ENCODE results near the gene SMCHD1. TPM values are rescaled to one million over a fixed set of nuclear protein-coding genes. Genes with fewer than 3 reads are reported as not detected.
"Not testable (repeated sequence)": the region's sequence is repeated elsewhere in the genome, so short reads cannot be mapped to it uniquely, and the experiment has no call there.

The SMCHD1 gene
- total RNA-seq, 1 donor from 2014 or later: 98.6 TPM

GRCh38 chr18:2746274-2746673 is 90.7 kb downstream of the SMCHD1 start:
- no peak for DNase-seq (ENCODE audit: low spot score)
- no peaks in the 10 kb centered on the region for H3K27me3 Mint-ChIP-seq (ENCODE audit: insufficient read depth)
- intact Hi-C loops (cut with micrococcal nuclease): loop anchor here (2.0 kb wide), 1 partner anchor 13 kb away; no protein-coding TSS in a partner anchor
- peaks cover 21% of the 10 kb centered on the region for H3K4me1 Mint-ChIP-seq (ENCODE audit: low read depth)
- H3K27ac Mint-ChIP-seq: no peak overlapping the region
- no peak overlapping the region for H3K4me3 Mint-ChIP-seq
- no peaks in the 10 kb centered on the region for H3K9me3 Mint-ChIP-seq
- H3K36me3 Mint-ChIP-seq (ENCODE audit: low read depth): peaks cover 51% of the 10 kb centered on the region

- Mint-ChIP-seq H3K36me3 (ENCODE audit: low read depth) (peaks cover 31% of the 10 kb centered on the region), H3K27ac (peak overlapping the region; percentile 5), H3K4me3 (no peak overlapping the region), H3K27me3 (ENCODE audit: insufficient read depth) (no peaks in the 10 kb centered on the region), H3K9me3 (no peaks in the 10 kb centered on the region), H3K4me1 (ENCODE audit: low read depth) (peaks cover 14% of the 10 kb centered on the region)
- no peak for DNase-seq (ENCODE audit: low spot score)
- intact Hi-C loops (cut with micrococcal nuclease): no loop called here
These were observed 102.8 kb downstream of the SMCHD1 start for GRCh38 chr18:2758309-2758708.

- intact Hi-C loops (cut with micrococcal nuclease): loop anchor here (5.0 kb wide), 1 partner anchor 473 kb away; the partner anchor contains the start of gene MYL12A
These were observed 119.1 kb downstream of the SMCHD1 start for GRCh38 chr18:2774669-2775068.

GRCh38 chr18:2776601-2777000 is 121.1 kb downstream of the SMCHD1 start:
- H3K9me3 Mint-ChIP-seq: no peaks in the 10 kb centered on the region
- H3K36me3 Mint-ChIP-seq (ENCODE audit: low read depth): peaks cover 53% of the 10 kb centered on the region
- H3K4me1 Mint-ChIP-seq (ENCODE audit: low read depth): peaks cover 12% of the 10 kb centered on the region
- no peak for DNase-seq (ENCODE audit: low spot score)
- no peaks in the 10 kb centered on the region for H3K27me3 Mint-ChIP-seq (ENCODE audit: insufficient read depth)
- no peak overlapping the region for H3K27ac Mint-ChIP-seq
- no peak overlapping the region for H3K4me3 Mint-ChIP-seq
- intact Hi-C loops (cut with micrococcal nuclease): no loop called here

More at GRCh38 chr18:2774669-2775068, 119.1 kb downstream of the SMCHD1 start:
- Mint-ChIP-seq H3K27me3 (ENCODE audit: insufficient read depth) (no peaks in the 10 kb centered on the region), H3K4me3 (no peak overlapping the region), H3K36me3 (ENCODE audit: low read depth) (peaks cover 54% of the 10 kb centered on the region), H3K27ac (no peak overlapping the region), H3K9me3 (no peaks in the 10 kb centered on the region), H3K4me1 (ENCODE audit: low read depth) (peaks cover 14% of the 10 kb centered on the region)
- DNase-seq (ENCODE audit: low spot score): no peak

- Mint-ChIP-seq H3K9me3 (no peaks in the 10 kb centered on the region), H3K4me1 (ENCODE audit: low read depth) (peaks cover 12% of the 10 kb centered on the region), H3K27me3 (ENCODE audit: insufficient read depth) (no peaks in the 10 kb centered on the region), H3K27ac (peak overlapping the region; percentile 49), H3K4me3 (no peak overlapping the region), H3K36me3 (ENCODE audit: low read depth) (peaks cover 53% of the 10 kb centered on the region)
- intact Hi-C loops (cut with micrococcal nuclease): no loop called here
- DNase-seq (ENCODE audit: low spot score): no peak
These were observed 121.7 kb downstream of the SMCHD1 start for GRCh38 chr18:2777241-2777640.

- Mint-ChIP-seq H3K9me3 (no peaks in the 10 kb centered on the region), H3K36me3 (ENCODE audit: low read depth) (peaks cover 50% of the 10 kb centered on the region), H3K27me3 (ENCODE audit: insufficient read depth) (no peaks in the 10 kb centered on the region), H3K27ac (no peak overlapping the region), H3K4me1 (ENCODE audit: low read depth) (peaks cover 12% of the 10 kb centered on the region), H3K4me3 (no peak overlapping the region)
- DNase-seq (ENCODE audit: low spot score): no peak
- intact Hi-C loops (cut with micrococcal nuclease): loop anchor here (5.0 kb wide), 1 partner anchor 43 kb away; no protein-coding TSS in a partner anchor
These were observed 125.2 kb downstream of the SMCHD1 start for GRCh38 chr18:2780750-2781149.

GRCh38 chr18:2787225-2787624 is 131.7 kb downstream of the SMCHD1 start:
- H3K9me3 Mint-ChIP-seq: no peaks in the 10 kb centered on the region
- intact Hi-C loops (cut with micrococcal nuclease): no loop called here
- no peak for DNase-seq (ENCODE audit: low spot score)
- H3K27ac Mint-ChIP-seq: peak overlapping the region; percentile 41
- no peaks in the 10 kb centered on the region for H3K4me1 Mint-ChIP-seq (ENCODE audit: low read depth)
- H3K27me3 Mint-ChIP-seq (ENCODE audit: insufficient read depth): no peaks in the 10 kb centered on the region
- peaks cover 37% of the 10 kb centered on the region for H3K36me3 Mint-ChIP-seq (ENCODE audit: low read depth)
- no peak overlapping the region for H3K4me3 Mint-ChIP-seq

- peaks cover 6% of the 10 kb centered on the region for H3K4me1 Mint-ChIP-seq (ENCODE audit: low read depth)
- H3K27ac Mint-ChIP-seq: no peak overlapping the region
- no peaks in the 10 kb centered on the region for H3K9me3 Mint-ChIP-seq
- DNase-seq (ENCODE audit: low spot score): no peak
- H3K27me3 Mint-ChIP-seq (ENCODE audit: insufficient read depth): no peaks in the 10 kb centered on the region
- no peak overlapping the region for H3K4me3 Mint-ChIP-seq
- H3K36me3 Mint-ChIP-seq (ENCODE audit: low read depth): peaks cover 35% of the 10 kb centered on the region
- intact Hi-C loops (cut with micrococcal nuclease): no loop called here
These were observed 136.9 kb downstream of the SMCHD1 start for GRCh38 chr18:2792395-2792794.

- H3K9me3 Mint-ChIP-seq: no peaks in the 10 kb centered on the region
- intact Hi-C loops (cut with micrococcal nuclease): no loop called here
- no peak overlapping the region for H3K4me3 Mint-ChIP-seq
- H3K27ac Mint-ChIP-seq: peak overlapping the region; percentile 23
- DNase-seq (ENCODE audit: low spot score): no peak
- peaks cover 6% of the 10 kb centered on the region for H3K4me1 Mint-ChIP-seq (ENCODE audit: low read depth)
- H3K36me3 Mint-ChIP-seq (ENCODE audit: low read depth): peaks cover 37% of the 10 kb centered on the region
- H3K27me3 Mint-ChIP-seq (ENCODE audit: insufficient read depth): no peaks in the 10 kb centered on the region
These were observed 138.6 kb downstream of the SMCHD1 start for GRCh38 chr18:2794159-2794558.

- no peaks in the 10 kb centered on the region for H3K9me3 Mint-ChIP-seq
- H3K27me3 Mint-ChIP-seq (ENCODE audit: insufficient read depth): no peaks in the 10 kb centered on the region
- H3K4me1 Mint-ChIP-seq (ENCODE audit: low read depth): peaks cover 6% of the 10 kb centered on the region
- peaks cover 37% of the 10 kb centered on the region for H3K36me3 Mint-ChIP-seq (ENCODE audit: low read depth)
- no peak overlapping the region for H3K27ac Mint-ChIP-seq
- intact Hi-C loops (cut with micrococcal nuclease): no loop called here
- no peak overlapping the region for H3K4me3 Mint-ChIP-seq
- no peak for DNase-seq (ENCODE audit: low spot score)
These were observed 142.4 kb downstream of the SMCHD1 start for GRCh38 chr18:2797951-2798350.

- Mint-ChIP-seq H3K27me3 (ENCODE audit: insufficient read depth) (no peaks in the 10 kb centered on the region), H3K27ac (no peak overlapping the region), H3K36me3 (ENCODE audit: low read depth) (peaks cover 39% of the 10 kb centered on the region), H3K4me3 (no peak overlapping the region), H3K4me1 (ENCODE audit: low read depth) (peaks cover 6% of the 10 kb centered on the region), H3K9me3 (no peaks in the 10 kb centered on the region)
- intact Hi-C loops (cut with micrococcal nuclease): no loop called here
- DNase-seq (ENCODE audit: low spot score): no peak
These were observed 143.8 kb downstream of the SMCHD1 start for GRCh38 chr18:2799369-2799768.

GRCh38 chr18:2805970-2806943 is 150.7 kb downstream of the SMCHD1 start:
- DNase-seq (ENCODE audit: low spot score): no peak
- H3K9me3 Mint-ChIP-seq: peaks cover 10% of the 10 kb centered on the region
- H3K36me3 Mint-ChIP-seq (ENCODE audit: low read depth): peaks cover 21% of the 10 kb centered on the region
- H3K4me3 Mint-ChIP-seq: no peak overlapping the region
- H3K27me3 Mint-ChIP-seq (ENCODE audit: insufficient read depth): no peaks in the 10 kb centered on the region
- intact Hi-C loops (cut with micrococcal nuclease): loop anchor here (5.0 kb wide), 1 partner anchor 101 kb away; no protein-coding TSS in a partner anchor
- H3K27ac Mint-ChIP-seq: no peak overlapping the region
- no peaks in the 10 kb centered on the region for H3K4me1 Mint-ChIP-seq (ENCODE audit: low read depth)

GRCh38 chr18:2808640-2809039 is 153.1 kb downstream of the SMCHD1 start:
- H3K4me1 Mint-ChIP-seq (ENCODE audit: low read depth); H3K27ac Mint-ChIP-seq; DNase-seq (ENCODE audit: low spot score); H3K4me3 Mint-ChIP-seq; H3K27me3 Mint-ChIP-seq (ENCODE audit: insufficient read depth): not testable (repeated sequence)
- intact Hi-C loops (cut with micrococcal nuclease): loop anchor here (5.0 kb wide), 1 partner anchor 99 kb away; no protein-coding TSS in a partner anchor
- peaks cover 25% of the 10 kb centered on the region for H3K9me3 Mint-ChIP-seq
- H3K36me3 Mint-ChIP-seq (ENCODE audit: low read depth): peaks cover 15% of the 10 kb centered on the region

Measured in activated T-helper 1 cell treated with anti-CD3 and anti-CD28 coated beads, Interleukin-12 subunit alpha, Interleukin-12 subunit beta, Interleukin-2, Interleukin-4 antibody, amounts not matched to agents 30 ng/mL and 10 ng/mL and 1 ng/mL, durations not matched to agents 14 hours and 24 hours and 36 hours (primary cell).